Sigmoid colon (tissue), 7 donors: ENCODE results near the gene TAP2. TPM values are rescaled to one million over a fixed set of nuclear protein-coding genes. Genes with fewer than 3 reads are reported as not detected.
"Not testable (repeated sequence)": the region's sequence is repeated elsewhere in the genome, so short reads cannot be mapped to it uniquely, and the experiment has no call there.

Source experiments
- DNase-seq: peaks from one replicate; pipeline ENCODE4 v3.0.0-alpha.2; 2019
- H3K27ac ChIP-seq, 4 donors: fragments of 200-600 bp; sonication (generic); one replicate each; pipeline ENCODE4 v1.5.1; 2016 to 2019; ENCODE audit warnings: mild to moderate bottlenecking in 1 of 4
- H3K27me3 ChIP-seq, 3 donors: fragments of 200-600 bp; sonication (generic); one replicate each; pipeline ENCODE4 v1.5.1; 2019; ENCODE audit warnings: mild to moderate bottlenecking in 1 of 3
- H3K36me3 ChIP-seq, 4 donors: fragments of 200-600 bp; sonication (generic); one replicate each; pipeline ENCODE4 v1.5.1; 2016 to 2019
- H3K4me1 ChIP-seq, 4 donors: fragments of 200-600 bp; sonication (generic); one replicate each; pipeline ENCODE4 v1.5.1; 2017 to 2019
- H3K4me3 ChIP-seq, 4 donors: fragments of 200-600 bp; sonication (generic); one replicate each; pipeline ENCODE4 v1.5.1; 2017 to 2019; ENCODE audit warnings: mild to moderate bottlenecking in 2 of 4, moderate library complexity in 1 of 4
- H3K9me3 ChIP-seq, 4 donors: fragments of 200-600 bp in 3 of 4; sonication (generic) in 3 of 4; one replicate each; pipeline versions ENCODE4 v1.5.1 to v1.6.1; 2013 to 2019
- CTCF ChIP-seq, 4 experiments: fragments of 450-650 bp in 3 of 4; fragments of 200-600 bp in 1 of 4; IDR thresholded peaks; one replicate each; pipeline ENCODE4 v1.5.1; 2016 to 2019; ENCODE audit warnings: antibody characterized with exemption in 4 of 4, mild to moderate bottlenecking in 3 of 4, moderate library complexity in 2 of 4
- EP300 ChIP-seq, 4 donors: sonication (generic); formaldehyde crosslinking; IDR thresholded peaks; one replicate each; pipeline ENCODE4 v1.6.1; 2017; ENCODE audit warnings: antibody characterized with exemption in 4 of 4
- POLR2A ChIP-seq, 2 donors: fragments of 450-650 bp; IDR thresholded peaks; one replicate each; pipeline ENCODE4 v1.6.1; 2016; ENCODE audit warnings: antibody characterized with exemption in 2 of 2, mild to moderate bottlenecking in 2 of 2, moderate library complexity in 2 of 2
- POLR2AphosphoS5 ChIP-seq, 4 donors: sonication (generic); formaldehyde crosslinking; IDR thresholded peaks; one replicate each; pipeline ENCODE4 v1.6.1; 2017; ENCODE audit warnings: antibody characterized with exemption in 4 of 4
- WGBS, 2 donors: extraction: QIAGEN DNeasy Blood & Tissue Kit; methylation state at CpG; one replicate each; pipeline ENCODE4 v1.1.7; 2013; 5-methylcytosine and 5-hydroxymethylcytosine counted together
- intact Hi-C: fragments of 100-400 bp; cut with DNase I; formaldehyde crosslinking; loops from one replicate; pipeline ENCODE4 v1.15.1; 2023
- polyA plus RNA-seq, 3 donors: library from polyadenylated mRNA; stranded (reverse); fragments of 200-250 nt; gene quantifications; one replicate each; pipeline ENCODE4 v1.2.3, GENCODE V29; 2013
- total RNA-seq, 4 donors: library from RNA; depleted of rRNA; stranded (reverse); fragments of >200 nt; gene quantifications; one replicate each; pipeline ENCODE4 v1.1.0, GENCODE V29; 2016
- donor health status: healthy with polysubstance abuse.
- donor health status: Bipolar disorder and iron deficiency.
- donor health status: healthy.

Gene TAP2
- total and polyA plus RNA-seq, 7 donors: 2.4 to 54.5 (median 6.1) TPM

GRCh38 chr6:32883789-32884188 is 45.2 kb upstream of the TAP2 start:
- TF ChIP-seq EP300 (IDR thresholded peaks at IDR 0.05) (no peak), POLR2A (IDR thresholded peaks at IDR 0.05) (no peak), POLR2AphosphoS5 (IDR thresholded peaks at IDR 0.05) (peak in 1 of 4 donors; percentile 40)
- H3K9me3 ChIP-seq: no peaks in the 10 kb centered on the region
- DNase-seq: peak; percentile 70
- H3K27me3 ChIP-seq: peaks cover 0 to 8% (median 0%) of the 10 kb centered on the region in 3 donors
- no peak overlapping the region for H3K27ac ChIP-seq
- WGBS, 2 donors: 68 to 75% methylated on average over 5 of the region's 5 CpGs
- intact Hi-C loops: loop anchor here (2.0 kb wide), 1 partner anchor 101 kb away; no protein-coding TSS in a partner anchor
- no peaks in the 10 kb centered on the region for H3K36me3 ChIP-seq
- H3K4me1 ChIP-seq: peaks cover 0 to 22% (median 20%) of the 10 kb centered on the region in 4 donors
- no peak overlapping the region for H3K4me3 ChIP-seq

GRCh38 chr6:32882879-32883250 is 44.3 kb upstream of the TAP2 start:
- H3K27me3 ChIP-seq: peaks cover 0 to 8% (median 0%) of the 10 kb centered on the region in 3 donors
- intact Hi-C loops: no loop called here
- peaks cover 0 to 22% (median 20%) of the 10 kb centered on the region in 4 donors for H3K4me1 ChIP-seq
- 23 to 37% methylated on average over 1 of the region's 1 CpG for WGBS, 2 donors
- TF ChIP-seq POLR2A (IDR thresholded peaks at IDR 0.05) (no peak), EP300 (IDR thresholded peaks at IDR 0.05) (no peak), CTCF (IDR thresholded peaks at IDR 0.05) (no peak), POLR2AphosphoS5 (IDR thresholded peaks at IDR 0.05) (no peak)
- no peak overlapping the region for H3K4me3 ChIP-seq
- no peaks in the 10 kb centered on the region for H3K9me3 ChIP-seq
- H3K36me3 ChIP-seq: no peaks in the 10 kb centered on the region
- DNase-seq: no peak
- H3K27ac ChIP-seq: no peak overlapping the region

- DNase-seq, H3K4me3 ChIP-seq, H3K4me1 ChIP-seq, H3K27ac ChIP-seq, H3K9me3 ChIP-seq, intact Hi-C loops, H3K36me3 ChIP-seq: not testable (repeated sequence)
- peaks cover 0 to 17% (median 0%) of the 10 kb centered on the region in 3 donors for H3K27me3 ChIP-seq
- WGBS, 2 donors: 66 to 78% methylated on average over 3 of the region's 3 CpGs
Observed at GRCh38 chr6:32880962-32881361, 42.4 kb upstream of the TAP2 start.

GRCh38 chr6:32879691-32880090 is 41.2 kb upstream of the TAP2 start:
- no peak for DNase-seq
- Histone ChIP-seq H3K27me3 (peaks cover 0 to 27% (median 0%) of the 10 kb centered on the region in 3 donors), H3K9me3 (no peaks in the 10 kb centered on the region), H3K36me3 (no peaks in the 10 kb centered on the region), H3K4me1 (no peaks in the 10 kb centered on the region), H3K27ac (no peak overlapping the region), H3K4me3 (no peak overlapping the region)
- WGBS, 2 donors: 70 to 77% methylated on average over 35 of the region's 35 CpGs
- TF ChIP-seq POLR2A (IDR thresholded peaks at IDR 0.05) (no peak), EP300 (IDR thresholded peaks at IDR 0.05) (no peak), POLR2AphosphoS5 (IDR thresholded peaks at IDR 0.05) (no peak), CTCF (IDR thresholded peaks at IDR 0.05) (no peak)
- intact Hi-C loops: no loop called here

- no peak overlapping the region for H3K27ac ChIP-seq
- H3K4me1 ChIP-seq: no peaks in the 10 kb centered on the region
- DNase-seq: no peak
- 87 to 90% methylated on average over 2 of the region's 2 CpGs for WGBS, 2 donors
- intact Hi-C loops: no loop called here
- no peak overlapping the region for H3K4me3 ChIP-seq
- H3K9me3 ChIP-seq: no peaks in the 10 kb centered on the region
- no peaks in the 10 kb centered on the region for H3K36me3 ChIP-seq
- TF ChIP-seq POLR2A (IDR thresholded peaks at IDR 0.05) (no peak), CTCF (IDR thresholded peaks at IDR 0.05) (no peak)
- H3K27me3 ChIP-seq: peaks cover 0 to 31% (median 0%) of the 10 kb centered on the region in 3 donors
Observed at GRCh38 chr6:32876603-32877002, 38.1 kb upstream of the TAP2 start.

- H3K4me1 ChIP-seq, DNase-seq, H3K4me3 ChIP-seq, H3K36me3 ChIP-seq, H3K27ac ChIP-seq, H3K9me3 ChIP-seq, intact Hi-C loops: not testable (repeated sequence)
- WGBS, 2 donors: 47 to 54% methylated on average over 1 of the region's 1 CpG
- peaks cover 0 to 23% (median 0%) of the 10 kb centered on the region in 3 donors for H3K27me3 ChIP-seq
Observed at GRCh38 chr6:32873947-32874346, 35.4 kb upstream of the TAP2 start.
